Activated CD8-positive, alpha-beta memory T cell treated with anti-CD3 and anti-CD28 coated beads, Interleukin-2, amount 50 U/mL, for 24 hours (primary cell): ENCODE results near the gene CEP135.
"Not testable (repeated sequence)": the region's sequence is repeated elsewhere in the genome, so short reads cannot be mapped to it uniquely, and the experiment has no call there.

Experiments used
- DNase-seq: peaks from one replicate; pipeline ENCODE4 v3.0.0-alpha.2; 2020; ENCODE audit errors: extremely low read depth

Gene CEP135, protein sequence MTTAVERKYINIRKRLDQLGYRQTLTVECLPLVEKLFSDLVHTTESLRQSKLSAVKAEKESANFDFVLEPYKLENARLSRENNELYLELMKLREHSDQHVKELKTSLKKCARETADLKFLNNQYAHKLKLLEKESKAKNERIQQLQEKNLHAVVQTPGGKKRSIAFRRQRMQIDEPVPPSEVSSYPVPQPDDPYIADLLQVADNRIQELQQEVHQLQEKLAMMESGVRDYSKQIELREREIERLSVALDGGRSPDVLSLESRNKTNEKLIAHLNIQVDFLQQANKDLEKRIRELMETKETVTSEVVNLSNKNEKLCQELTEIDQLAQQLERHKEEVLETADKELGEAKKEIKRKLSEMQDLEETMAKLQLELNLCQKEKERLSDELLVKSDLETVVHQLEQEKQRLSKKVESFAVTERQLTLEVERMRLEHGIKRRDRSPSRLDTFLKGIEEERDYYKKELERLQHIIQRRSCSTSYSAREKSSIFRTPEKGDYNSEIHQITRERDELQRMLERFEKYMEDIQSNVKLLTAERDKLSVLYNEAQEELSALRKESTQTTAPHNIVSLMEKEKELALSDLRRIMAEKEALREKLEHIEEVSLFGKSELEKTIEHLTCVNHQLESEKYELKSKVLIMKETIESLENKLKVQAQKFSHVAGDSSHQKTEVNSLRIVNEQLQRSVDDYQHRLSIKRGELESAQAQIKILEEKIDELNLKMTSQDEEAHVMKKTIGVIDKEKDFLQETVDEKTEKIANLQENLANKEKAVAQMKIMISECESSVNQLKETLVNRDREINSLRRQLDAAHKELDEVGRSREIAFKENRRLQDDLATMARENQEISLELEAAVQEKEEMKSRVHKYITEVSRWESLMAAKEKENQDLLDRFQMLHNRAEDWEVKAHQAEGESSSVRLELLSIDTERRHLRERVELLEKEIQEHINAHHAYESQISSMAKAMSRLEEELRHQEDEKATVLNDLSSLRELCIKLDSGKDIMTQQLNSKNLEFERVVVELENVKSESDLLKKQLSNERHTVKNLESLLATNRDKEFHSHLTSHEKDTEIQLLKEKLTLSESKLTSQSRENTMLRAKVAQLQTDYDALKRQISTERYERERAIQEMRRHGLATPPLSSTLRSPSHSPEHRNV

DNA sequence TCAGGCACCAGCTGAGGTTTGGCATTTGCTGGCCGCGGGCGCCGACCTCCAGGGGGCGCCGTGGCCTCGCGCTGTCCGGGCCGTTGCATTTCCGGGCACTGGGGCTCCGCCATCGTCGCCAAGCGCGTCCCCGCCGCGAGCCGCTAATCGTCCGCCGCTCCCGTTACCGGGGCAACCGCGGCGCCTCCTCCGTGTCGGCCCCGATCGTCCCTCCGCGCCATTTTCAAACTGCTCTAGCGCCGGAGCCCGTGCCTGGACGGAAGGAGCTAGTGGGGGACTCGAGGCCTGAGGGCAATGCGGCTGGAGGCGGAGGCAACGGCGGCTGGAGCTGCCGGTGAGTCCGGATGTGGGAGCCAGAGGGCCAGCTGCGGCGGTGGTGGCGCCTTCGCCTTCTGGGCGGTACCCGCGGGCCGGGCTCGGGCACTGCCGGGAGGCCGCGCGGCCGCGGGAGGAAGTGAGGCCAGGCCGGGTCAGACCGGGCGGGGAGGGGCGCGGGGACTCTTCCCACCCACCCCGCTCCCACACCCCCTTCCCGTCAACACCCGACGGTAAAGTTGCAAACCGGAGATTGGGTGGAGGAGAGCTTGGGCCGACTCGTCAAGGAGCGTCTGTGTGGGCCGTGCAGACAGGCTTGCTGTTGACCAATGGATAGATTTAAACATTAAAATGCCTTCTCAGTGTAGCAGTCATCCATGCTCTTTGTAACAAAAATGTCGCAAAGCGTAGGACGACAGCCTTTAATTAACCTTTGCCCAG is at the start of gene CEP135:
TSS of gene CEP135 (plus strand) at position 220 of the 756 bp plus-strand sequence. CDS start 3,186 bp downstream, outside the sequence.
- peak; percentile 81 for DNase-seq

GRCh38 chr4:55902677-55903076 is 46.1 kb upstream of the CEP135 start:
- DNase-seq = no peak

GRCh38 chr4:55903577-55903976 is 45.2 kb upstream of the CEP135 start:
- DNase-seq = no peak

DNA sequence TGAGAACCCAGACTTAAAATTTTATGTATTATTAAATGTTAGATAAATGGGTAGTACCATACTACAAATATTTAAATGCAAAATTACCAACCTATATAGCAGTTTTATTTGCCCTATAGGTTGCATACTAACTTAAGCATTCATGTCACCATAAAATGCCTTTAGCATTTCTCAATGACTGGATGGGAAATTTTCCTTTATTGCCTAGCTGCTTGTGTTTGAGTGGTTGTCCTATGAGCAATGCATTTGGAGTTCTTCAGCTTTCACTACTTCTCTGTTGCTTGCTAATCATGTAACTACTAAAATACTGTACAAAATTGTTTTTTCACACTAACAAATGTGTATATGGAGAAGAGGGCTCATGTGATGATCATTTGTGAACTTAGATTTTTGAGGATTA is 44.2 kb upstream of the CEP135 start:
- no peak for DNase-seq

DNA sequence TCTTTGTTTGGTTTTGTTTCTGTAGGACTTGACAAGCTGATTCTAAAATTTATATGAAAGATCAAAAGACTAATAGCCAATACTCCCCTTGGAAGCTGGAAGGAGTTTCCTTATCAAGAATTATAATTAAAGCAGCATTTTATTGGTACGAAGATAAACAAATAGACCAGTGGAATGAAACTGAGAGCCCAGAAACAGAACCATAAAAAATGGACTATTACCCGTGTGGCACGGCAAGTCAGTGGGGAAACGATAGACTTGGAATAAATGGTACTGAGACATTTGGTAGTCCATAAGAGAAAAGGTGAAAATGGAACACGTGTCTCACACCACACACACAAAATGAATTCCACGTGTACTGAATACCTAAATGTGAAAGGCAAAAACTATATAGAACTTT is 42.4 kb upstream of the CEP135 start:
- DNase-seq = no peak

- DNase-seq = no peak
These were observed 41.8 kb upstream of the CEP135 start for GRCh38 chr4:55906989-55907388.

- DNase-seq = no peak
These were observed 41.3 kb upstream of the CEP135 start for GRCh38 chr4:55907469-55907868.

DNA sequence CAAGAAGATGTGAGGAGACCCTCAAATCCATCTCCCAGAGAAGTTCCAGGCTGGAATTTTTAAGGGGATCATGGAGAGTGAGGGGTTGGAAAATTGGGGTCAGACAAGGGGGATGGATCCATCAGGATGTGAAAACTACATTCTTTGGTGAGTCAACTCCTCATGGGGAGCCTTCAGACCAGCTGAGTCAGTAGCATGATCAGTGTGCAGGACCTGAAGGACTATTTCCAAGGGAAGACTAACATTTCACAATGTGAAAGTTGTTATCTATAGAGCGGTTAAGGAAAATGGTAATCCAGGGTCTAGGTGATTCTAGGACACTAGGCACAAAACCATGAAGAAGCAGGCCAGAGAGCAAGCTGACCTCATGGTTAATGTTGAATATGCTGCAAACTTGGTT is 38.6 kb upstream of the CEP135 start:
- DNase-seq = no peak

GRCh38 chr4:55912249-55912648 is 36.5 kb upstream of the CEP135 start:
- no peak for DNase-seq

GRCh38 chr4:55920571-55920970 is 28.2 kb upstream of the CEP135 start:
- no peak for DNase-seq

- DNase-seq = no peak
These were observed 27.7 kb upstream of the CEP135 start for GRCh38 chr4:55921093-55921492.

DNA sequence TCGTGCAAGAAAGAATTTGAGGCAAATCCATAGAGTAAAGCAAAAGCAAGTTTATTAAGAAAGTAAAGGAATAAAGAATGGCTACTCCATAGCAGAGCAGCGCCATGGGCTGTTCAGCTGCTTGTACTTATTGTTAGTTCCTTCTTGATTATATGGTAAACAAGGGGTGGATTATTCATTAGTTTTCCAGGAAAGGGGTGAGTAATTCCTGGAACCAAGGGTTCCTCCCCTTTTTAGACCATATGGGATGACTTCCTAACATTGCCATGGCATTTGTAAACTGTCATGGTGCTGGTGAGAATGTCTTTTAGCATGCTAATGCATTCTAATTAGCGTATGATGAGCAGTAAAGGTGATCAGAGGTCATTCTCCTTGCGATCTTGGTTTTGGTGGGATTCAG is 23.5 kb upstream of the CEP135 start:
- DNase-seq = no peak

DNA sequence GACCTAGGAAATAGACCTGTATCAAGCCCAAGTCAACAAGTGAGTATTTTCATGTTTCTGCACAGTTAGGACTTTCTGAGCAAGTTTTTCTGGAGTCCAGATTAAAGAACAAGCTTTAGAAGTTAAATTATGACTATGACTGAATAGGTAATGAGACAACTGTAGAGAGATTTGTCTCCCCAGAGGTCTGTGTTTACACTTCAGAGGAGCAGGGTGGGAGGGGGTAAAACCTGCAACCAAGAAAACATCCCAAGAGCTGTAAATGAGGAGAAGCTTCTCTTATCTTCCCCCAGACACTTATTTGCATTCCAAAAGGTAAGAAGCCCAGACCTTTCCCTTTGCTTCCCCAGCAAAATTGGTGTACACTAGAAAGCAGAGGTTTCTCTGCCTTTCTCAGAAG is 22.1 kb upstream of the CEP135 start:
- no peak for DNase-seq

GRCh38 chr4:55927803-55928437 is 20.8 kb upstream of the CEP135 start:
- no peak for DNase-seq

GRCh38 chr4:55928846-55929245 is 19.9 kb upstream of the CEP135 start:
- no peak for DNase-seq

DNA sequence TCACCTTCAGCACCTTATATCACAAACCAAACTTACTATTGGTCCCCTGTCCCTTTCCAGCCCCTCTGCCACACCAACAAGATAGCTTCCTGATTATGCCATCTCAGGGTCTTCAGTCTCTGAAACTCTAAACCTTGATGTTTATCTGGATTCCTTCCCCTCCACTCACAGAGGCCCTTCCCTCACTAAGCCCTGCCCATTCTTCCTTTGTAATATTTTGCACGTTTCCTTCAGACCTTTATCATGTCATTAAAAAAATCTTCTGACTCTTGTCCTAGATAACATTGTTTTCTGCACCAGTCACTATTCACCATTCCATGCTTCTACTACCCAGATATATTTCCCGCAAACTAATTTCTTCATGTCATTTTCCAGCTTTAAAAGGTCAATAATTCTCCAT is 17.7 kb upstream of the CEP135 start:
- DNase-seq = no peak

DNA sequence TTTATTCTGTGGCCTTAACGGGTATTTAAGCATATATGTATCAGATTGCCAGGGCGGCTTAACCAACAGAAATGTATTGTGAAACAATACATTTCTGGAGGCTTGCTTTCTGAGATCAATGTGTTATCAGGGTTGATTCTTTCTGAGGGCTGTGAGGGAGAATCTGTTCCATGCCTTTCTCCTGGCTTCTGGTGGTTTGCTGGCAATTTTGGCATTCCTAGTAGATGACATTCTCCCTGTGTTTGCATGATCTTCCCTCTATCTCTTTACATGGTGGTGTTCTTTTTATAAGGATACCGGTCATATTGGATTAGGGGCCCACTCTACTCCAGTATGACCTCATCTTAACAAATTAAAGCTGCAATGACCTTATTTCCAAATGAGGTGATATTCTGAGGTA is 16.9 kb upstream of the CEP135 start:
- DNase-seq = no peak

GRCh38 chr4:55932511-55932910 is 16.2 kb upstream of the CEP135 start:
- DNase-seq = no peak

- DNase-seq = no peak
These were observed 15.1 kb upstream of the CEP135 start for GRCh38 chr4:55933611-55934010.

GRCh38 chr4:55935907-55936306 is 12.8 kb upstream of the CEP135 start:
- not testable (repeated sequence) for DNase-seq

DNA sequence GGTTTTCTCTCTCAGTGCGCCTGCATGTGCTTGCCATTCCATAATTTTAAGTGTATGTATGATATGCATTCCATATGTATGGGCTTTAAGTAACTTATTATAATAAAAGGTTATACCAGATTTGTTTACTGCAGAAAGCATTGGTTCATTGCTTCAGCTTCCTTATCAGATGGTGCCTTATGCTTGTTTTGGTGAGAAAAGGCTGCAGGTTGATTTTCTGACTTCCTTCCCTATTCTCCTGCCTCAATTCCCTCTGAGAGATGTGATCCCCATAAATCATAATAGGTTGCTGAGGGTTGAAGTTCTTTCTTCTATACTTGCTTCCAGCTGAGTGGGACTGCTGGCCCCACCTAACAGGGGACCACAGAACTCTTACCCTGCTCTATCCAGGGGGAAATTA is 10.3 kb upstream of the CEP135 start:
- no peak for DNase-seq
